Nucleus accumbens (tissue), 56 donors: Measurements from ENCODE around the gene KCNN1.
A peak's percentile ranks its signal among the peaks of the same experiment; 100 is the strongest.
"Not testable (repeated sequence)": the region's sequence is repeated elsewhere in the genome, so short reads cannot be mapped to it uniquely, and the experiment has no call there.

Source experiments
- DNase-seq, 56 donors: peaks; one replicate each; lab custom pipeline; 2025; lab: John Stamatoyannopoulos, UW

The KCNN1 gene

GRCh38 chr19:17966550-17967256, at the start of gene KCNN1:
KCNN1 (plus strand) TSS chr19:17967107; CDS start chr19:17973889, 6,782 bp downstream.
- peak in 19 of 56 donors; percentile 1 to 70 (median 14) for DNase-seq

- not testable (repeated sequence) for DNase-seq
Measured at GRCh38 chr19:17918151-17918550, 48.8 kb upstream of the KCNN1 start.

- DNase-seq = not testable (repeated sequence)
Measured at GRCh38 chr19:17919122-17919521, 47.8 kb upstream of the KCNN1 start.

- DNase-seq = no peak
Measured at GRCh38 chr19:17920527-17920926, 46.4 kb upstream of the KCNN1 start.

- no peak for DNase-seq
Measured at GRCh38 chr19:17922138-17922537, 44.8 kb upstream of the KCNN1 start.

- DNase-seq = no peak
Measured at GRCh38 chr19:17926044-17926443, 40.9 kb upstream of the KCNN1 start.

- DNase-seq = no peak
Measured at GRCh38 chr19:17929056-17929455, 37.9 kb upstream of the KCNN1 start.

GRCh38 chr19:17931532-17932191, 35.2 kb upstream of the KCNN1 start:
- DNase-seq = peak in 6 of 56 donors; percentile 11 to 39 (median 14)

- DNase-seq = peak in 55 of 56 donors; percentile 18 to 98 (median 85)
Measured at GRCh38 chr19:17932485-17933338, 34.2 kb upstream of the KCNN1 start, which contains the start of gene CCDC124. CCDC124 (plus strand) TSS chr19:17933015; CDS start chr19:17936421, 3,406 bp downstream.

GRCh38 chr19:17933414-17934129, 33.3 kb upstream of the KCNN1 start:
- DNase-seq = peak in 1 of 56 donors; percentile 0

GRCh38 chr19:17936379-17936778, 30.5 kb upstream of the KCNN1 start:
- no peak for DNase-seq

- no peak for DNase-seq
Measured at GRCh38 chr19:17937371-17937900, 29.5 kb upstream of the KCNN1 start.

GRCh38 chr19:17938092-17938845, 28.6 kb upstream of the KCNN1 start:
- DNase-seq = peak in 49 of 56 donors; percentile 6 to 87 (median 52)

- DNase-seq = no peak
Measured at GRCh38 chr19:17942181-17942580, 24.7 kb upstream of the KCNN1 start.

- no peak for DNase-seq
Measured at GRCh38 chr19:17942582-17943273, 24.2 kb upstream of the KCNN1 start.

- DNase-seq = peak in 1 of 56 donors; percentile 0
Measured at GRCh38 chr19:17943274-17944221, 23.4 kb upstream of the KCNN1 start.

- DNase-seq = peak in 4 of 56 donors; percentile 2 to 9 (median 8)
Measured at GRCh38 chr19:17944301-17944700, 22.6 kb upstream of the KCNN1 start.
